Pons (tissue), 1 donor: ENCODE results near the gene IL24.

ENCODE experiments used
- DNase-seq: peaks from one replicate; pipeline ENCODE4 v3.0.0-alpha.2; 2016; ENCODE audit warnings: low spot score

IL24 gene

DNA sequence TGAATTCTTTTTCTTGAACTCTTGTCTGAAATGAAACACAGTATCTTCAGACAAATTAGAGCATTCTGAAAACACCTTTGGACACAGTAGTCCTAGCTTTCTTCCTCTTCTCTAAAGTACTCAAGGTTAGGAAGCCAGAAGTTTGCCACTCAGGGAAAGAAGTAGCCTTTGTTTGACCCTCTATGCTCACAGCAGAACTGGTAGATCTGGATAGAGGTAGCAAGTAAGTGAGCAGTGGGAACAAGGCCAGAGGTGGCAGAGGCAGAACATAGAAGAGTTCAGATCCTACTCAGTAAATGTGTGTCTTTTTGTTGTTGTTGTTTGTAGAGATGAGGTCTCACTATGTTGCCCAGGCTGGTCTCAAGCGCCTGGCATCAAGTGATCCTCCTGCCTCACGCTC, 56.4 kb downstream of the IL24 start:
- no peak for DNase-seq
